SU-DHL-6 (cell line): ENCODE results near the gene RAB17.

ENCODE experiments used
- H2AFZ ChIP-seq: fragments of 200-600 bp; sonication (generic); 2 replicates; pipeline ENCODE4 v1.6.1; 2014; ENCODE audit warnings: low read depth, mild to moderate bottlenecking, moderate library complexity, mixed read lengths, antibody characterized with exemption, low read length; ENCODE audit not compliant: severe bottlenecking
- H3F3A ChIP-seq: fragments of 200-600 bp; shearing (Covaris generic); 2 replicates; pipeline ENCODE4 v1.6.0; 2016; ENCODE audit warnings: antibody characterized with exemption, mild to moderate bottlenecking; ENCODE audit not compliant: insufficient read depth
- H3K27ac ChIP-seq: fragments of 200-600 bp; sonication (generic); 2 replicates; pipeline ENCODE4 v1.5.1; 2016; ENCODE audit warnings: low read depth, mild to moderate bottlenecking, low read length, moderate library complexity, mixed read lengths
- H3K27me3 ChIP-seq: fragments of 200-600 bp; sonication (generic), shearing (Covaris generic); 2 replicates; pipeline ENCODE4 v1.6.0; 2014; ENCODE audit warnings: mild to moderate bottlenecking, low read length
- H3K36me3 ChIP-seq: fragments of 200-600 bp; sonication (generic); 2 replicates; pipeline ENCODE4 v1.6.1; 2014; ENCODE audit warnings: mild to moderate bottlenecking, low read length, mixed read lengths
- H3K4me2 ChIP-seq: fragments of 300-600, 200-600 bp; shearing (Covaris generic), sonication (generic); 2 replicates; pipeline ENCODE4 v1.6.0; 2014; ENCODE audit warnings: low read length, low read depth, mild to moderate bottlenecking; ENCODE audit not compliant: poor library complexity, severe bottlenecking
- H3K4me3 ChIP-seq: fragments of 200-600 bp; sonication (generic); 2 replicates; pipeline ENCODE4 v1.5.1; 2014; ENCODE audit warnings: antibody characterized with exemption, low read length, mild to moderate bottlenecking, mixed read lengths; ENCODE audit not compliant: insufficient read depth, poor library complexity, severe bottlenecking
- H3K79me2 ChIP-seq: fragments of 200-600 bp; sonication (generic); 2 replicates; pipeline ENCODE4 v1.6.1; 2014; ENCODE audit warnings: mild to moderate bottlenecking, low read length, moderate library complexity; ENCODE audit not compliant: insufficient read depth
- H3K9ac ChIP-seq: fragments of 200-600 bp; sonication (generic); 2 replicates; pipeline ENCODE4 v1.7.0; 2014; ENCODE audit warnings: mild to moderate bottlenecking, low read length
- H3K9me2 ChIP-seq: fragments of 200-600 bp; sonication (generic); replicated peaks from 2 replicates; pipeline ENCODE4 v1.6.1; 2014; ENCODE audit warnings: low read length; ENCODE audit not compliant: insufficient read depth
- H3K9me3 ChIP-seq: fragments of 200-600 bp; sonication (generic); 2 replicates; pipeline ENCODE4 v1.6.1; 2014; ENCODE audit warnings: low read length, mixed read lengths; ENCODE audit not compliant: insufficient read depth
- H4K20me1 ChIP-seq: fragments of 200-600 bp; sonication (generic); 2 replicates; pipeline ENCODE4 v1.6.1; 2014; ENCODE audit warnings: low read depth, mild to moderate bottlenecking, antibody characterized with exemption, low read length, moderate library complexity, mixed read lengths
- CTCF ChIP-seq: fragments of 200-600 bp; sonication (generic); IDR thresholded peaks from one replicate; pipeline ENCODE4 v1.5.1; 2017; ENCODE audit warnings: antibody characterized with exemption, mild to moderate bottlenecking, low read length, moderate library complexity; ENCODE audit not compliant: insufficient read depth, poor library complexity, severe bottlenecking
- EZH2phosphoT487 ChIP-seq: fragments of 200-600 bp; sonication (generic), shearing (Covaris generic); conservative IDR thresholded peaks from 2 replicates; pipeline ENCODE4 v1.6.1; 2018; ENCODE audit warnings: mild to moderate bottlenecking, antibody characterized with exemption, low read length, moderate library complexity, mixed read lengths

Gene RAB17

DNA sequence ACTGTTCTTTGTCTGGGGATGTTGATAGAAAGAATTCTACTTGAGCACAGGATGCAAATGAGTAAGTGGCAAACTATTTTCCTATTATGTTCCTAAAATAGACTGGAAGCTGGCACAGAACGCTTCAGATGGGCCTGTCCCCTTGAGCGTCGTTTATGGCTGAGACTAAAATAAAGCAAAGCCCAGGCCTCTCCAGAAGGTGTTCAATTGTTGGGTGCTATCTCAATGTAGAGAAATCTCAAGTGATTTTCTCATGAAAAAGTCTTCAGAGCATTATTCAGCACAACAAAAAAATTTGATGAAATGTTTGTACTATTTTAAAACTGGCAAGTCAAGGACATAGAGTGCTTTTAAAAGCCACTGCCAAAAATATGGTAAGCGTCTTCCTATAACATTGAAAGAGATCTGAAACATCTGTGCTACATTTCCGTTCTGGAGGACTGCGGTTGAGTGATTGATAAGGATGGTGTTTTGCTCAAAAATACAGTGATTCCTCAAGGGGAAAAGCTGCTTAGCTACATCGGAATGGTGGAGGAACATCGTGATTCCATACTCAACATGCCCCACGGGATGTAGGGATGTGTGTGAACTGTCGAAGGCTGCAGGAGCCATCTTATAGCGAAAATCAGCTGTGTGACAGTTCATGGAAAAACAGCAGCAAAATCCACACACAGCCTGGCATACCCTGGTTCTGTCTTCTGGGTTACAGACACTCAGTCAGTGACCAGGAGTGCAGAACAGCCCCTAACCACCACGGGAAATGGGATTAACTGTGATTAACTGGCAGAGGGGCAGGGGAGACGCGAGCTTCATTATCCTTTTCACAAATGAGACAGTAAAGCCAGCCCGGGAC lies 26.4 kb upstream of the RAB17 start:
- TF ChIP-seq EZH2phosphoT487 (no peak), CTCF (no peak)
- Histone ChIP-seq H2AFZ (no peak overlapping the region), H3K4me3 (no peak overlapping the region), H3F3A (no peaks in the 10 kb centered on the region), H3K79me2 (no peaks in the 10 kb centered on the region), H3K9me2 (no peaks in the 10 kb centered on the region), H3K9me3 (no peaks in the 10 kb centered on the region), H4K20me1 (no peaks in the 10 kb centered on the region), H3K36me3 (no peaks in the 10 kb centered on the region), H3K4me2 (no peak overlapping the region), H3K9ac (no peak overlapping the region), H3K27me3 (no peaks in the 10 kb centered on the region), H3K27ac (no peak overlapping the region)

GRCh38 chr2:237616373-237616733 lies 25.8 kb upstream of the RAB17 start:
- no peaks in the 10 kb centered on the region for H3K27me3 ChIP-seq
- H3K4me3 ChIP-seq: no peak overlapping the region
- H3K27ac ChIP-seq: no peak overlapping the region
- no peaks in the 10 kb centered on the region for H3F3A ChIP-seq
- H4K20me1 ChIP-seq: no peaks in the 10 kb centered on the region
- H3K4me2 ChIP-seq: no peak overlapping the region
- H3K9ac ChIP-seq: no peak overlapping the region
- no peak overlapping the region for H2AFZ ChIP-seq
- no peaks in the 10 kb centered on the region for H3K36me3 ChIP-seq
- no peaks in the 10 kb centered on the region for H3K9me2 ChIP-seq
- TF ChIP-seq EZH2phosphoT487 (no peak), CTCF (no peak)
- no peaks in the 10 kb centered on the region for H3K9me3 ChIP-seq
- H3K79me2 ChIP-seq: no peaks in the 10 kb centered on the region

GRCh38 chr2:237615631-237616249 lies 25.2 kb upstream of the RAB17 start:
- H3K27me3 ChIP-seq: no peaks in the 10 kb centered on the region
- H3K79me2 ChIP-seq: no peaks in the 10 kb centered on the region
- H3K4me3 ChIP-seq: no peak overlapping the region
- no peak for TF ChIP-seq EZH2phosphoT487
- TF ChIP-seq CTCF: no peak
- H3K4me2 ChIP-seq: no peak overlapping the region
- H3K9ac ChIP-seq: no peak overlapping the region
- no peaks in the 10 kb centered on the region for H4K20me1 ChIP-seq
- H3F3A ChIP-seq: no peaks in the 10 kb centered on the region
- no peaks in the 10 kb centered on the region for H3K9me2 ChIP-seq
- H3K9me3 ChIP-seq: no peaks in the 10 kb centered on the region
- H3K36me3 ChIP-seq: no peaks in the 10 kb centered on the region
- H2AFZ ChIP-seq: no peak overlapping the region
- H3K27ac ChIP-seq: no peak overlapping the region
